GM19455 (cell line): ENCODE data around the gene PLEK.
"Not testable (repeated sequence)": the region's sequence is repeated elsewhere in the genome, so short reads cannot be mapped to it uniquely, and the experiment has no call there.

ENCODE experiments used
- ATAC-seq: cut with Tn5 transposase; IDR thresholded peaks from one replicate; pipeline ENCODE4 v1.9.1; 2021; ENCODE audit not compliant: unreplicated experiment

Gene PLEK

GRCh38 chr2:68365087-68365486 is at the start of gene PLEK:
PLEK (plus strand) TSS chr2:68365282; CDS start chr2:68365352, 70 bp downstream.
- peak; percentile 49 for ATAC-seq

GRCh38 chr2:68316111-68316510 is 49.0 kb upstream of the PLEK start:
- no peak for ATAC-seq

GRCh38 chr2:68317971-68318913 is 46.8 kb upstream of the PLEK start:
- no peak for ATAC-seq

GRCh38 chr2:68318914-68319397 is 46.1 kb upstream of the PLEK start:
- ATAC-seq, result no peak

GRCh38 chr2:68319398-68320117 is 45.5 kb upstream of the PLEK start, which contains the start of gene CNRIP1:
CNRIP1 (minus strand) TSS chr2:68319949; CDS start chr2:68319400, 549 bp downstream.
- ATAC-seq, result no peak

GRCh38 chr2:68320118-68320641 is 44.9 kb upstream of the PLEK start:
- no peak for ATAC-seq

GRCh38 chr2:68325056-68325455 is 40.0 kb upstream of the PLEK start:
- ATAC-seq, result no peak

- ATAC-seq, result no peak
These were observed 36.2 kb upstream of the PLEK start for GRCh38 chr2:68328901-68329300.

- ATAC-seq, result no peak
These were observed 34.4 kb upstream of the PLEK start for GRCh38 chr2:68330691-68331090.

- ATAC-seq, result no peak
These were observed 32.1 kb upstream of the PLEK start for GRCh38 chr2:68333009-68333408.

- no peak for ATAC-seq
These were observed 31.2 kb upstream of the PLEK start for GRCh38 chr2:68333931-68334330.

- ATAC-seq, result no peak
These were observed 28.9 kb upstream of the PLEK start for GRCh38 chr2:68336192-68336591.

GRCh38 chr2:68340226-68341061 is 24.6 kb upstream of the PLEK start:
- ATAC-seq, result no peak

GRCh38 chr2:68341062-68341329 is 24.1 kb upstream of the PLEK start:
- no peak for ATAC-seq

GRCh38 chr2:68341583-68341982 is 23.5 kb upstream of the PLEK start:
- ATAC-seq, result no peak

- ATAC-seq, result no peak
These were observed 22.6 kb upstream of the PLEK start for GRCh38 chr2:68342470-68342869.

- no peak for ATAC-seq
These were observed 21.1 kb upstream of the PLEK start for GRCh38 chr2:68344031-68344430.

- no peak for ATAC-seq
These were observed 19.8 kb upstream of the PLEK start for GRCh38 chr2:68345129-68345875.

GRCh38 chr2:68349091-68349490 is 16.0 kb upstream of the PLEK start:
- not testable (repeated sequence) for ATAC-seq

- no peak for ATAC-seq
These were observed 13.1 kb upstream of the PLEK start for GRCh38 chr2:68351997-68352396.
